Endothelial cell of umbilical vein (primary cell): Measurements from ENCODE around the gene CNDP1. TPM values are rescaled to one million over a fixed set of nuclear protein-coding genes. Genes with fewer than 3 reads are reported as not detected.

Experiments used
- BruUV-seq: library from RNA; stranded (reverse); fragments of 400-500 nt; replicated peaks from 2 replicates; lab custom pipeline; 2021; lab: Mats Ljungman, UMichigan
- CTCF ChIA-PET: fragments of 300-600, 350-600 bp; sonication (Branson Sonifier 250); formaldehyde crosslinking; loops from one replicate; lab custom pipeline; 2021; ENCODE audit warnings: antibody characterized with exemption, inconsistent platforms; lab: Charles Lee
- POLR2A ChIA-PET: fragments of 300-600, 350-600 bp; sonication (Branson Sonifier 250); formaldehyde crosslinking; loops from one replicate; lab custom pipeline; 2021; ENCODE audit warnings: antibody characterized with exemption, inconsistent platforms; lab: Charles Lee
- DNase-seq: peaks from one replicate; pipeline ENCODE4 v3.0.0-alpha.2; 2011; ENCODE audit warnings: low read depth, low spot score
- FAIRE-seq: peaks from 2 replicates; lab custom pipeline; 2011; peaks lifted over from hg19 to GRCh38; lab: Jason Lieb, UNC
- H2AFZ ChIP-seq: 2 replicates; pipeline ENCODE4 v1.6.0; 2012; ENCODE audit warnings: low read depth, low read length, control low read depth, inconsistent platforms
- H3K27ac ChIP-seq: 2 replicates; pipeline ENCODE4 v1.5.1; 2011; ENCODE audit warnings: low read depth, mild to moderate bottlenecking, control low read depth, low read length, moderate library complexity; ENCODE audit not compliant: insufficient read depth
- H3K27me3 ChIP-seq, 2 experiments: 2 replicates each; pipeline versions ENCODE4 v1.6.0 to v1.6.1; 2011; ENCODE audit warnings: low read length in 2 of 2, mixed read lengths in 1 of 2; ENCODE audit not compliant: control insufficient read depth in 2 of 2, insufficient read depth in 2 of 2
- H3K36me3 ChIP-seq, 2 experiments: 2 replicates in 1 of 2; 3 replicates in 1 of 2; pipeline ENCODE4 v1.5.1; 2011; ENCODE audit warnings: low read length in 2 of 2, mild to moderate bottlenecking in 1 of 2, moderate library complexity in 1 of 2; ENCODE audit not compliant: control insufficient read depth in 2 of 2, insufficient read depth in 2 of 2; ENCODE audit errors: extremely low read depth in 1 of 2
- H3K4me1 ChIP-seq: 3 replicates; pipeline ENCODE4 v1.5.1; 2011; ENCODE audit warnings: mild to moderate bottlenecking, low read length; ENCODE audit not compliant: control insufficient read depth, insufficient read depth; ENCODE audit errors: extremely low read depth
- H3K4me2 ChIP-seq: 2 replicates; pipeline ENCODE4 v1.6.1; 2011; ENCODE audit warnings: low read length, control low read depth, mixed read lengths; ENCODE audit not compliant: insufficient read depth
- H3K4me3 ChIP-seq, 3 experiments: fragments of 200-600 bp in 1 of 3; sonication (generic), shearing (Covaris generic) in 1 of 3; replicated peaks in 1 of 3; 2 replicates each; pipeline ENCODE4 v1.5.1; 2011 to 2016; ENCODE audit warnings: control low read depth in 3 of 3, low read length in 3 of 3, mild to moderate bottlenecking in 2 of 3, inconsistent platforms in 1 of 3, low read depth in 1 of 3, moderate library complexity in 1 of 3; ENCODE audit not compliant: insufficient read depth in 1 of 3
- H3K79me2 ChIP-seq: 2 replicates; pipeline ENCODE4 v1.6.0; 2012; ENCODE audit warnings: low read length, inconsistent platforms; ENCODE audit not compliant: control insufficient read depth, insufficient read depth
- H3K9ac ChIP-seq: replicated peaks from 2 replicates; pipeline ENCODE3; 2011; ENCODE audit warnings: low read length, control low read depth; ENCODE audit not compliant: insufficient read depth; ENCODE audit errors: extremely low read depth
- H3K9me1 ChIP-seq: replicated peaks from 3 replicates; pipeline ENCODE4 v1.6.0; 2011; ENCODE audit warnings: mild to moderate bottlenecking, low read length; ENCODE audit not compliant: control insufficient read depth, insufficient read depth; ENCODE audit errors: extremely low read depth
- H3K9me3 ChIP-seq: replicated peaks from 2 replicates; pipeline ENCODE4 v1.5.1; 2012; ENCODE audit warnings: low read length, inconsistent platforms; ENCODE audit not compliant: control insufficient read depth, insufficient read depth
- H4K20me1 ChIP-seq: replicated peaks from 2 replicates; pipeline ENCODE3; 2011; ENCODE audit warnings: mild to moderate bottlenecking, low read length; ENCODE audit not compliant: control insufficient read depth, insufficient read depth; ENCODE audit errors: extremely low read depth
- CTCF ChIP-seq, 2 donors: IDR thresholded peaks; 1 replicate in 1 of 2; 2 replicates in 1 of 2; pipeline ENCODE4 v1.5.1; 2011; ENCODE audit warnings: low read length in 2 of 2, mild to moderate bottlenecking in 2 of 2, moderate library complexity in 2 of 2, control low read depth in 1 of 2, inconsistent platforms in 1 of 2, low read depth in 1 of 2; ENCODE audit not compliant: insufficient read depth in 1 of 2; ENCODE audit errors: extremely low read depth in 1 of 2
- EZH2 ChIP-seq: IDR thresholded peaks from 2 replicates; pipeline ENCODE4 v1.6.1; 2012; ENCODE audit warnings: borderline replicate concordance, low read depth, mild to moderate bottlenecking, moderate library complexity, low read length, inconsistent platforms; ENCODE audit not compliant: severe bottlenecking
- FOS ChIP-seq: IDR thresholded peaks from 2 replicates; pipeline ENCODE4 v1.6.1; 2011; ENCODE audit warnings: mild to moderate bottlenecking, low read length, moderate library complexity, borderline replicate concordance; ENCODE audit not compliant: insufficient read depth
- GATA2 ChIP-seq: IDR thresholded peaks from 2 replicates; pipeline ENCODE4 v1.7.0; 2011; ENCODE audit warnings: low read depth, mild to moderate bottlenecking, moderate library complexity, mixed read lengths, low read length; ENCODE audit not compliant: insufficient read length, insufficient read depth
- JUN ChIP-seq: IDR thresholded peaks from 2 replicates; pipeline ENCODE4 v1.6.1; 2011; ENCODE audit warnings: borderline replicate concordance, low read depth; ENCODE audit not compliant: insufficient read length, insufficient read depth
- MAX ChIP-seq: IDR thresholded peaks from 2 replicates; pipeline ENCODE4 v1.6.1; 2011; ENCODE audit not compliant: insufficient read depth, insufficient read length
- MYC ChIP-seq: IDR thresholded peaks from one replicate; pipeline ENCODE4 v1.6.1; 2011; ENCODE audit warnings: mild to moderate bottlenecking, low read depth, low read length
- POLR2A ChIP-seq: IDR thresholded peaks from 2 replicates; pipeline ENCODE4 v1.6.1; 2012; ENCODE audit warnings: low read depth, mild to moderate bottlenecking, control low read depth, low read length
- POLR2AphosphoS5 ChIP-seq: IDR thresholded peaks from 2 replicates; pipeline ENCODE4 v1.6.1; 2012; ENCODE audit warnings: low read depth, mild to moderate bottlenecking, control low read depth, low read length, moderate library complexity; ENCODE audit not compliant: insufficient read depth
- dilution Hi-C: fragments of 300-500 bp; cut with MboI; formaldehyde crosslinking; loops from one replicate; pipeline ENCODE4 v1.15.0; 2019; ENCODE audit warnings: low sequenced_read_pairs; ENCODE audit not compliant: extremely low pct_ligation_motif_present
- intact Hi-C: fragments of 100-400 bp; cut with micrococcal nuclease; formaldehyde crosslinking; loops from one replicate; pipeline ENCODE4 v1.10.0; 2022
- polyA plus RNA-seq, 4 experiments: library from polyadenylated mRNA; depleted of rRNA in 3 of 4; stranded (reverse) in 3 of 4; unstranded in 1 of 4; fragments of >200 nt; gene quantifications; 2 replicates each; pipeline versions ENCODE4 v1.2.1 to v1.2.3, GENCODE V29; 2011 to 2012; ENCODE audit warnings: missing spikeins in 1 of 4
- total RNA-seq: library from RNA; stranded (reverse); gene quantifications from 2 replicates; pipeline ENCODE4 v1.2.3, GENCODE V29; 2021

CNDP1 gene
- total and polyA plus RNA-seq, 2 donors (not counting 3 experiments of a cell fraction or from before 2014, with no cell fraction given): not detected

GRCh38 chr18:74587441-74587840 lies 53.1 kb downstream of the CNDP1 start:
- dilution Hi-C loops (no loop called here), intact Hi-C loops (no loop called here)
- no peak for TF ChIP-seq GATA2
- TF ChIP-seq MAX: no peak
- no peak for TF ChIP-seq FOS
- TF ChIP-seq EZH2: no peak
- TF ChIP-seq CTCF (IDR thresholded peaks at IDR 0.05; ENCODE audit: extremely low read depth in 1 of 2, insufficient read depth in 1 of 2, low read depth in 1 of 2, low read length in 2 of 2): no peak
- TF ChIP-seq POLR2AphosphoS5: no peak
- no peak for TF ChIP-seq JUN
- no peak for TF ChIP-seq POLR2A
- no peak for TF ChIP-seq MYC
- CTCF ChIA-PET: no interaction called here
- POLR2A ChIA-PET: no interaction called here
- Histone ChIP-seq H3K9ac (no peak overlapping the region), H4K20me1 (no peaks in the 10 kb centered on the region), H2AFZ (no peak overlapping the region), H3K27ac (no peak overlapping the region), H3K4me1 (no peaks in the 10 kb centered on the region), H3K79me2 (no peaks in the 10 kb centered on the region), H3K4me3 (no peak overlapping the region), H3K36me3 (no peaks in the 10 kb centered on the region), H3K27me3 (peaks cover 4 to 15% of the 10 kb centered on the region in 2 experiments), H3K9me3 (no peaks in the 10 kb centered on the region), H3K4me2 (no peak overlapping the region), H3K9me1 (no peaks in the 10 kb centered on the region)
- FAIRE-seq: no peak
- no peak for DNase-seq
- no TSS peak for BruUV-seq
